Thymus (tissue), 11 donors: ENCODE measurements around the gene KCNJ14. TPM values are rescaled to one million over a fixed set of nuclear protein-coding genes. Genes with fewer than 3 reads are reported as not detected.
A peak's percentile ranks its signal among the peaks of the same experiment; 100 is the strongest.

Experiments used
- DNase-seq, 9 donors: peaks; one replicate each; pipeline ENCODE4 v3.0.0-alpha.2; 2013; ENCODE audit warnings: low spot score in 9 of 9, low read depth in 6 of 9, missing footprints in 1 of 9
- H3K27ac ChIP-seq, 2 donors: one replicate each; pipeline ENCODE4 v1.5.1; 2013; ENCODE audit warnings: control low read depth in 1 of 2, low read depth in 1 of 2, low read length in 1 of 2, mild to moderate bottlenecking in 1 of 2, moderate library complexity in 1 of 2
- H3K27me3 ChIP-seq, 2 donors: one replicate each; pipeline ENCODE4 v1.5.1; 2013; ENCODE audit warnings: low read length in 1 of 2; ENCODE audit not compliant: control insufficient read depth in 2 of 2, insufficient read depth in 1 of 2
- H3K36me3 ChIP-seq, 2 donors: one replicate each; pipeline ENCODE4 v1.5.1; 2013; ENCODE audit warnings: low read length in 1 of 2, mild to moderate bottlenecking in 1 of 2, moderate library complexity in 1 of 2; ENCODE audit not compliant: control insufficient read depth in 2 of 2, insufficient read depth in 2 of 2
- H3K4me1 ChIP-seq, 2 donors: one replicate each; pipeline ENCODE4 v1.5.1; 2013; ENCODE audit warnings: low read length in 2 of 2; ENCODE audit not compliant: control insufficient read depth in 2 of 2, insufficient read depth in 2 of 2
- H3K4me3 ChIP-seq, 2 donors: one replicate each; pipeline ENCODE4 v1.5.1; 2013; ENCODE audit warnings: low read length in 2 of 2, control low read depth in 1 of 2, mild to moderate bottlenecking in 1 of 2
- H3K9me3 ChIP-seq, 2 donors: one replicate each; pipeline ENCODE4 v1.5.1; 2013; ENCODE audit warnings: low read length in 1 of 2, mild to moderate bottlenecking in 1 of 2; ENCODE audit not compliant: control insufficient read depth in 2 of 2, insufficient read depth in 1 of 2
- WGBS: extraction: QIAGEN DNeasy Blood & Tissue Kit; methylation state at CpG from one replicate; pipeline ENCODE4 v1.1.7; 2013; 5-methylcytosine and 5-hydroxymethylcytosine counted together
- polyA plus RNA-seq: library from polyadenylated mRNA; stranded (reverse); fragments of 200-250 nt; gene quantifications from one replicate; pipeline ENCODE4 v1.2.3, GENCODE V29; 2013
- total RNA-seq: library from RNA; stranded (reverse); fragments of 120-200 nt; gene quantifications from one replicate; pipeline ENCODE4 v1.2.4, GENCODE V29; 2013
- donor health status: healthy.

KCNJ14 gene
- total and polyA plus RNA-seq, 2 donors = 0.19 to 0.78 TPM

- Histone ChIP-seq H3K27ac (no peak overlapping the region), H3K27me3 (peaks cover 32 to 52% of the 10 kb centered on the region in 2 donors), H3K4me3 (no peak overlapping the region), H3K9me3 (peaks cover 0 to 11% of the 10 kb centered on the region in 2 donors), H3K36me3 (no peaks in the 10 kb centered on the region), H3K4me1 (peaks cover 7 to 12% of the 10 kb centered on the region in 2 donors)
- no peak for DNase-seq
- WGBS = 86% methylated on average over 7 of the region's 7 CpGs
These were observed 52.6 kb downstream of the KCNJ14 start for GRCh38 chr19:48507911-48508439.

GRCh38 chr19:48508729-48509411 lies 53.5 kb downstream of the KCNJ14 start:
- peaks cover 0 to 11% of the 10 kb centered on the region in 2 donors for H3K9me3 ChIP-seq
- peaks cover 8 to 17% of the 10 kb centered on the region in 2 donors for H3K4me1 ChIP-seq
- no peaks in the 10 kb centered on the region for H3K36me3 ChIP-seq
- WGBS = 94% methylated on average over 32 of the region's 32 CpGs
- peaks cover 37 to 58% of the 10 kb centered on the region in 2 donors for H3K27me3 ChIP-seq
- no peak for DNase-seq
- H3K4me3 ChIP-seq = no peak overlapping the region
- no peak overlapping the region for H3K27ac ChIP-seq

GRCh38 chr19:48509467-48510194 lies 54.3 kb downstream of the KCNJ14 start:
- Histone ChIP-seq H3K4me1 (peaks cover 10 to 20% of the 10 kb centered on the region in 2 donors), H3K9me3 (peaks cover 0 to 11% of the 10 kb centered on the region in 2 donors), H3K27ac (no peak overlapping the region), H3K4me3 (no peak overlapping the region), H3K36me3 (no peaks in the 10 kb centered on the region), H3K27me3 (peaks cover 37 to 62% of the 10 kb centered on the region in 2 donors)
- 85% methylated on average over 12 of the region's 12 CpGs for WGBS
- no peak for DNase-seq

GRCh38 chr19:48510421-48511268 lies 55.3 kb downstream of the KCNJ14 start:
- Histone ChIP-seq H3K27ac (no peak overlapping the region), H3K4me3 (peak overlapping the region in 1 of 2 donors; percentile 33), H3K27me3 (peaks cover 37 to 62% of the 10 kb centered on the region in 2 donors), H3K36me3 (no peaks in the 10 kb centered on the region), H3K4me1 (peaks cover 10 to 20% of the 10 kb centered on the region in 2 donors), H3K9me3 (peaks cover 0 to 11% of the 10 kb centered on the region in 2 donors)
- 13% methylated on average over 24 of the region's 24 CpGs for WGBS
- DNase-seq = peak in 4 of 9 donors; percentile 51 to 71 (median 59)

GRCh38 chr19:48511321-48511731 lies 56.0 kb downstream of the KCNJ14 start:
- peaks cover 10 to 20% of the 10 kb centered on the region in 2 donors for H3K4me1 ChIP-seq
- peak overlapping the region in 1 of 2 donors; percentile 33 for H3K4me3 ChIP-seq
- H3K9me3 ChIP-seq = peaks cover 0 to 11% of the 10 kb centered on the region in 2 donors
- DNase-seq = no peak
- H3K27ac ChIP-seq = no peak overlapping the region
- H3K36me3 ChIP-seq = no peaks in the 10 kb centered on the region
- 4% methylated on average over 31 of the region's 32 CpGs for WGBS
- H3K27me3 ChIP-seq = peaks cover 37 to 62% of the 10 kb centered on the region in 2 donors

- peaks cover 0 to 11% of the 10 kb centered on the region in 2 donors for H3K9me3 ChIP-seq
- H3K27ac ChIP-seq = no peak within 1 kb of the TSS
- DNase-seq = peak in 6 of 9 donors; percentile 53 to 82 (median 66)
- peak within 1 kb of the TSS in 1 of 2 donors; percentile 33 for H3K4me3 ChIP-seq
- H3K4me1 ChIP-seq = peaks cover 10 to 20% of the 10 kb centered on the region in 2 donors
- no peaks in the 10 kb centered on the region for H3K36me3 ChIP-seq
- peaks cover 37 to 62% of the 10 kb centered on the region in 2 donors for H3K27me3 ChIP-seq
- WGBS = 14% methylated on average over 32 of the region's 32 CpGs
These were observed 56.6 kb downstream of the KCNJ14 start, which contains the start of gene LMTK3 for GRCh38 chr19:48511800-48512503. Gene LMTK3 (minus strand): TSS chr19:48511835. CDS start chr19:48511576, 259 bp downstream.

- DNase-seq = no peak
- Histone ChIP-seq H3K9me3 (peaks cover 0 to 11% of the 10 kb centered on the region in 2 donors), H3K4me1 (peaks cover 10 to 20% of the 10 kb centered on the region in 2 donors), H3K36me3 (no peaks in the 10 kb centered on the region), H3K27me3 (peaks cover 37 to 60% of the 10 kb centered on the region in 2 donors), H3K27ac (no peak overlapping the region), H3K4me3 (peak overlapping the region in 1 of 2 donors; percentile 83)
- WGBS = 48% methylated on average over 19 of the region's 19 CpGs
These were observed 57.3 kb downstream of the KCNJ14 start for GRCh38 chr19:48512504-48513288.
